Measurements from ENCODE around the gene CDK19. TPM values are rescaled to one million over a fixed set of nuclear protein-coding genes. Genes with fewer than 3 reads are reported as not detected.

CDK19 gene
- total RNA-seq, 4 donors from 2014 or later = 12.9 to 23.2 (median 13.2) TPM

DNA sequence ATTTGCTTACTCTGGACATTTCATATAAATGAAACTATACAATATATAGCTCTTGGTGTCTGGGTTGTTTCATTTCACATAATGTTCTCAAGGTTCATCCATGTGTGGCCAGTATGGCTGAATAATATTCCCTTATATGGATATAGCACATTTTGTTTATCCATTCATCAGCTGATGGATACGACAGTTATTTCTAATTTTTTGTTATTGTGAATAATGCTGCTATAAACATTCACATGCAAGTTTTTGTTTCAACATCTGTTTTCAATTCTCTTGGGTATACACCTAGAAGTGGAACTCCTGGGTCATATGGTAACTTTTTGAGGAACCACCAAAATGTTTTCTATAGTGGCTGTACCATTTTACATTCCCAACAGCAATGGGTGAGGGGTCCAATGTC, 101.1 kb downstream of the CDK19 start:
- Histone ChIP-seq H3K9me3 (no peaks in the 10 kb centered on the region), H3K27ac (no peak overlapping the region), H3K36me3 (no peaks in the 10 kb centered on the region), H3K4me3 (no peak overlapping the region), H3K27me3 (no peaks in the 10 kb centered on the region), H3K4me1 (no peaks in the 10 kb centered on the region)
- TF ChIP-seq POLR2A (IDR thresholded peaks at IDR 0.05) = no peak
- TF ChIP-seq, protein P1, sequence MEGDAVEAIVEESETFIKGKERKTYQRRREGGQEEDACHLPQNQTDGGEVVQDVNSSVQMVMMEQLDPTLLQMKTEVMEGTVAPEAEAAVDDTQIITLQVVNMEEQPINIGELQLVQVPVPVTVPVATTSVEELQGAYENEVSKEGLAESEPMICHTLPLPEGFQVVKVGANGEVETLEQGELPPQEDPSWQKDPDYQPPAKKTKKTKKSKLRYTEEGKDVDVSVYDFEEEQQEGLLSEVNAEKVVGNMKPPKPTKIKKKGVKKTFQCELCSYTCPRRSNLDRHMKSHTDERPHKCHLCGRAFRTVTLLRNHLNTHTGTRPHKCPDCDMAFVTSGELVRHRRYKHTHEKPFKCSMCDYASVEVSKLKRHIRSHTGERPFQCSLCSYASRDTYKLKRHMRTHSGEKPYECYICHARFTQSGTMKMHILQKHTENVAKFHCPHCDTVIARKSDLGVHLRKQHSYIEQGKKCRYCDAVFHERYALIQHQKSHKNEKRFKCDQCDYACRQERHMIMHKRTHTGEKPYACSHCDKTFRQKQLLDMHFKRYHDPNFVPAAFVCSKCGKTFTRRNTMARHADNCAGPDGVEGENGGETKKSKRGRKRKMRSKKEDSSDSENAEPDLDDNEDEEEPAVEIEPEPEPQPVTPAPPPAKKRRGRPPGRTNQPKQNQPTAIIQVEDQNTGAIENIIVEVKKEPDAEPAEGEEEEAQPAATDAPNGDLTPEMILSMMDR (IDR thresholded peaks at IDR 0.05) = no peak
- TF ChIP-seq EP300 (IDR thresholded peaks at IDR 0.05) = no peak
- no peak for TF ChIP-seq POLR2AphosphoS5 (IDR thresholded peaks at IDR 0.05)
- no peak for ATAC-seq
- 78 to 86% methylated on average over 1 of the region's 1 CpG for WGBS, 2 donors (ENCODE audit: low coverage in 1 of 2)

DNA sequence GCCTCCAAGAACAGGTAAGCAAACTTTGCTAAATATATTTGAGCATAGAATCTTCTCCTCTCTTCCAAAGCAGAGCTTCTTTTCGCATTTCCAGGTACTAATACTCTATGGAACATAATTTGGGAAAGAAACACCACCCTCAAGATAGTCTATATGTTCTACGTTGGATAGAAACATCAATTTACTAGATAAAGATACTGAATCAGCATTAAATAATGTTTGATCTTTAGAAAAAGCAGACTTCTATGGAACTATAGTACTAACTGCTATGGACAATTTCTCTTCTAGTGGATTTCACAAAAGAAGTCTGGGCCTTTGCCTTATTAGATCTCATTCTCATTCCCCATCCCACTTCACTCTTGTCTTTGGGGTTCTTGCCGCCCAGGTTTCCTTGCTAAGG, 103.0 kb downstream of the CDK19 start:
- no peak for ATAC-seq
- no peak overlapping the region for H3K27ac ChIP-seq
- TF ChIP-seq, protein P1 (IDR thresholded peaks at IDR 0.05) = no peak
- TF ChIP-seq EP300 (IDR thresholded peaks at IDR 0.05) = no peak
- TF ChIP-seq POLR2A (IDR thresholded peaks at IDR 0.05) = no peak
- no peak for TF ChIP-seq POLR2AphosphoS5 (IDR thresholded peaks at IDR 0.05)
- no peaks in the 10 kb centered on the region for H3K9me3 ChIP-seq
- no peaks in the 10 kb centered on the region for H3K36me3 ChIP-seq
- WGBS, 2 donors (ENCODE audit: low coverage in 1 of 2) = 88 to 95% methylated on average over 2 to 3 of the region's 3 CpGs
- no peak overlapping the region for H3K4me3 ChIP-seq
- no peaks in the 10 kb centered on the region for H3K4me1 ChIP-seq
- H3K27me3 ChIP-seq = no peaks in the 10 kb centered on the region

DNA sequence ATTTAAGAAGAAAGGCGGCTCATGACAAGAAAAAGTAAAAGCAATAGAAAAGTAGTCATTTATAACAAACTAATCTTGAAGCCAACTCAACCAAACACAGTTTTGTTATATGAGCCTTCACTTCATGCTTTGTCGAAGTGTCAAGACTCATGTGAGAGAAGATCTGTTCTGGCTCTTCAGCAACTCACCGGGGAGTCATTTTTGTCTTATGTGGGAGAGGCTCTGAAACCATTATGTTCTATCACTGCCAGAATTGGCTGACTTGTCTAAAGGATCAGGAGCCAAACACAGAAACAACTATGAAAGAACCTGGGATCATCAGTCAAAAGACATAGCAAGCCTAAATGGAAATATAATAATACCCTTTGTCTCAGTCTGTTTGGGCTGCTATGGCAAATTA, 105.2 kb downstream of the CDK19 start:
- no peaks in the 10 kb centered on the region for H3K4me1 ChIP-seq
- no peaks in the 10 kb centered on the region for H3K36me3 ChIP-seq
- no peak overlapping the region for H3K4me3 ChIP-seq
- no peaks in the 10 kb centered on the region for H3K27me3 ChIP-seq
- no peak for TF ChIP-seq POLR2AphosphoS5 (IDR thresholded peaks at IDR 0.05)
- TF ChIP-seq EP300 (IDR thresholded peaks at IDR 0.05) = no peak
- TF ChIP-seq, protein P1 (IDR thresholded peaks at IDR 0.05) = no peak
- no peak for TF ChIP-seq POLR2A (IDR thresholded peaks at IDR 0.05)
- WGBS, 2 donors (ENCODE audit: low coverage in 1 of 2) = 66 to 67% methylated on average over 3 of the region's 3 CpGs
- no peak overlapping the region for H3K27ac ChIP-seq
- ATAC-seq = no peak
- H3K9me3 ChIP-seq = no peaks in the 10 kb centered on the region

DNA sequence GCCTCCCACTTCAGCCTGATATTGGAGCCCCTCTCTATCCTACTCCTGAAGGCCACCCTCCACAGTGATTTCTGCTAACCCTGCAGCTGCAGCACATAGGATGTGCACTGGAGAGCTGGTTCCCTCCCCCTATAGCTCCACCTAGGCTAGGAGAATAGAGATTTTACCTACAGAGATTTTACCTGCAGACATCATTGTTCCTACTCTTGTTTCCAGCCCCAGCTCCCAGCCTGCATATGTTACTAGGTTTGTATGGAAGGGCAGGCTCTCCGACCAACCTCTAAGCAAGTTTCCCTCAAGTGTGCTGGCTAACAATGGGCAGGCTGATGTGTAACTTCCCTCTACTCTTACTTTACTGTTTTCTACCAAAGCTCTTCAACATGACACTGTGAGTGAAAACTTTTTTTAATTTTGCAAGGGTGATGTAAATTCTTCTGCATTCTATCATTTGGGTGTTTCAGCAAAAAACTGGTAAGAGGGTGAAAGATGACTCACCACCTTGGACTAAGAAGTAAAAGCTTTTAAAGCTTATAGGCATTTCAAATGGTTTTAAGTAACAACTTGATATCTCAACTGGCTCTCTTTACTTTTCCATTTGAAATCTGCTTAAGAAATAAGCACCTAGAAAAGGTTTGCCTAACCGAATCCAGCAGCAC, 106.8 kb downstream of the CDK19 start:
- no peaks in the 10 kb centered on the region for H3K9me3 ChIP-seq
- TF ChIP-seq, protein P1 (IDR thresholded peaks at IDR 0.05) = no peak
- no peak for TF ChIP-seq EP300 (IDR thresholded peaks at IDR 0.05)
- no peaks in the 10 kb centered on the region for H3K27me3 ChIP-seq
- H3K4me1 ChIP-seq = no peaks in the 10 kb centered on the region
- no peak for ATAC-seq
- no peaks in the 10 kb centered on the region for H3K36me3 ChIP-seq
- no peak overlapping the region for H3K27ac ChIP-seq
- H3K4me3 ChIP-seq = no peak overlapping the region
- WGBS, 2 donors (ENCODE audit: low coverage in 1 of 2) = 85 to 91% methylated on average over 1 to 2 of the region's 2 CpGs

- Histone ChIP-seq H3K36me3 (no peaks in the 10 kb centered on the region), H3K4me3 (no peak overlapping the region), H3K9me3 (no peaks in the 10 kb centered on the region), H3K27ac (no peak overlapping the region), H3K4me1 (no peaks in the 10 kb centered on the region), H3K27me3 (no peaks in the 10 kb centered on the region)
- WGBS, 2 donors (ENCODE audit: low coverage in 1 of 2) = 85 to 100% methylated on average over 5 of the region's 5 CpGs
- TF ChIP-seq POLR2A (IDR thresholded peaks at IDR 0.05) (no peak), POLR2AphosphoS5 (IDR thresholded peaks at IDR 0.05) (no peak), EP300 (IDR thresholded peaks at IDR 0.05) (no peak)
- TF ChIP-seq, protein P1 (IDR thresholded peaks at IDR 0.05) = no peak
- no peak for ATAC-seq
Observed at GRCh38 chr6:110705543-110705942, 109.7 kb downstream of the CDK19 start.
